ENCODE data around the gene XAGE3. TPM values are rescaled to one million over a fixed set of nuclear protein-coding genes. Genes with fewer than 3 reads are reported as not detected.
"Not testable (repeated sequence)": the region's sequence is repeated elsewhere in the genome, so short reads cannot be mapped to it uniquely, and the experiment has no call there.

Gene XAGE3, protein sequence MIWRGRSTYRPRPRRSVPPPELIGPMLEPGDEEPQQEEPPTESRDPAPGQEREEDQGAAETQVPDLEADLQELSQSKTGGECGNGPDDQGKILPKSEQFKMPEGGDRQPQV
- not detected for total RNA-seq

DNA sequence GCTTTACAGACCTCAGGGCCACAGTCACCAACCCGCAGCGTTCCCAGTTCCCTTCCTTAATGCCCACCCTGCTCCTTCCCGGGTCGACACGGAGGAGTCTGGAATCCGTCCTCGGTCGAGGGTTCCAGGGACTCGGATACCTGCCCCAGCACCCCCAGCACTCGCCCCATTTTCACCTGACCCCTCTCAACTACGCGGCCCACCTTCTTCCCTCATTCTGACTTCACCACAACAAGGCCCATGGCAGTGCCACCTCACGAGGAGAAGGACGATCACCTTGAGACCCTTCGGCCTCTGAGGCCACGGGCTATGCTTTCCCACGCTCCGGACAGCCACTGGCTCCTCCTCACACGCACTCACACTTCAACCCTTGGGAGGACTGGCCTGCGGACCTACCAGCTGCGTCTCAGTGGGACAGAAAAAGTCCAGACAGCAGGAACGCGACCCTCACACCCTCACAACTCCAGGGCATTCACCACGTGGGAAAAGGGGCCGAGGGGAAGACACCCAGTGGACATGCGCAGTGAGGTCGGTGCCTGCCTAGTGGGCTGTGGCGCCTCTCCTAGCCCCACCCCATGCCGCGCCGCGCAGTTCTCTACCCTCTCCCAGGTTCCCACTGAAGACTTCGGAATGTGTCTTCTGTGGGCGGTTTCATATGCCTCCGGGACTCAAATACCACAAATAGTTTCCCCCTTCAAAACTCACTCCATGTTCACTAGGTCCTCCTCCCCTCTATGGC, at the start of gene XAGE3:
TSS of gene XAGE3 (minus strand) at position 474 of the 739 bp plus-strand sequence. CDS start 950 bp downstream, outside the sequence.
- DNase-seq: no peak

DNA sequence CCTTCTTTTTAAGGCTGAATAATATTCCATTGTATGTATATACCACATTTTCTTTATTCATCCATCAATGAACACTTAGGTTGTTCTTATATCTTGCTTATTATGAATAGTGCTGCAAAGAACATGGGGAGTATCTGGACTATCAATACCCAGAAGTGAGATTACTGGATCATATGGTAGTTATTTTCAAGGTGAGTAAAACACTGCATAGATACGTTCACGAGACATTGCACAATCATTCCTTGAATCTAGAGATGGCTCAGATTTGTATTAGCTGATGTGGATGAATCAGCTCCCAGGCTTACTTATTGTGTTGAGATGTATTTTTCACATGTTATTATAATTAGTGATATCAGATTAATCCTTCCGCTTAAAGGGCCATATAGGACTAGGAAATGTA, 46.8 kb upstream of the XAGE3 start:
- not testable (repeated sequence) for DNase-seq

DNA sequence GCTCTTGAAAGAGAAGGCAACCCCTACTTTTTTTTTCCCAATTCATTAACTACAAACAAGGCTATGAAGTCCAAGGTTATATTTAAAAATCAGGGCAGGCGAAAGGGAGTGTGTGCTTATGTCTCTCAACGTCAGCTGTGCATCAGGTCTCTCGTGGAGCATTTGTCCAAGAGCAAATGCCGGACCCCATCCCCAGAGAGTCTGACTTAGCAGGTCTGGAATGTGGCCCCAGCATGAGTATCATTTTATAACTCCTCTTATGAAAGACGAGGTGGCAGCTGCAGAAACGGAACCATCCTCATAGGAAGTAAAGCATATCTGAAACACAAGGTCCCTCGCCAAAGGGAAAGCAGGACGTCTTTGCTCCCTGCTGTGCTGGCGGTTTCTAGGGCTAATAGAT, 45.8 kb upstream of the XAGE3 start:
- not testable (repeated sequence) for DNase-seq

DNA sequence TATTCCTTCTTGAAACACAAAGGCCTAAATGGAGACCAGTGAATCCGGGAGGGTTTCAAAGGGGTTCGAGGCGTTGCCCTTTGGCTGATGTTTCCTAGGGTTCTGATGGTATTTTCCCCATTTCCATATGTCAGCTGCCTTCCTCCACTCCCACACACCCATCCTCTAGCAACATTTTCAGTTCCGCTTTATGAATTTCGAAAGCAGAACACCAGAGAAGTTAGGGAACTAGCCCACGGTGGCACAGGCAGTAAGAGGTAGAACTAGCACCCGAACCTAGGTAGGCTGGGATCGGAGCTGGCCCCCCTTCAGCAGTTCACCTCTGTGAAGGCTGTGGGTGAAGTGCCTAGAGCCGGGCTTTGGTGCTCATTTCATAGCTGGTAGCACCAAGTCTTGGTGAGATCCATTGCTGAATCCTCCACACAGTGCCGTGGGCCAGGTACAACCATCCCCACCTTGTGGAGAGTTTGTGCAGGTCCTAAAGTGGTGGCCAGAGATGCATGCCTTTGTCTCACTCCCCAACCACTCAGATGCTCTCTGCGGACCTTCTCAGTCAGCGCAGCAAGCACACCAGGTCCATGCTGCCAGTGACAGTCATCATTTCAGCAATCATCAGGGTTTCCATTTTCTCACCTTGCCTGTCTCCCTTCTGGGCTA, 41.6 kb upstream of the XAGE3 start:
- DNase-seq: not testable (repeated sequence)

DNA sequence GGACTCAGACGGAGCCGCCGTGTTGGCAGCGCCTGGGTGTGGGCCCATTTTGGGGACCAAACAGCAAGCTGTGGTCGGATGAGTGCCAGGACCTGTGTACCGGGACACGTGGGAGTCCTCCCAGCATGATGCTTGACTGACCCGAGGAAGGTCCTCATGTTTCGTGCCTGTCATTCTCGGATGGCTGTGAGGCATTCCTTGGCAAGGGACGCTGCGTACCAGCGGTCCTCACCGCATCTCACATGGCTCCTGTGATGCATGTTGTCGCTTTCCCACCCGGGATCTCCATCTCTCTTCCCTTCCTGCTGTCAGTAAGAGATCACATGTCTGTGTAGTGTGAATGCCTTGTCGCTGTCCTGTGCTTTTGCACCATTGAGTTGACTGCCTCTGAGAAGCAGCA, 40.0 kb upstream of the XAGE3 start:
- DNase-seq: not testable (repeated sequence)

DNA sequence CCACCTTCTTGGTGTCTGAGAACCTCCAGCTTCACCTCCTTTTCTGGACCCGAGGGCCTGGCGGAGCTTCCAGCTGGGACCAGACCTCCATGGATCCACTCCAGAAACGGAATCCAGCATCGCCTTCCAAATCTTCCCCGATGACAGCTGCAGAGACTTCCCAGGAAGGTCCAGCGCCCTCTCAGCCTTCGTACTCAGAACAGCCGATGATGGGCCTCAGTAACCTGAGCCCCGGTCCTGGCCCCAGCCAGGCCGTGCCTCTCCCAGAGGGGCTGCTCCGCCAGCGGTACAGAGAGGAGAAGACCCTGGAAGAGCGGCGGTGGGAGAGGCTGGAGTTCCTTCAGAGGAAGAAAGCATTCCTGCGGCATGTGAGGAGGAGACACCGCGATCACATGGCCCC, 39.3 kb upstream of the XAGE3 start:
- DNase-seq: not testable (repeated sequence)

DNA sequence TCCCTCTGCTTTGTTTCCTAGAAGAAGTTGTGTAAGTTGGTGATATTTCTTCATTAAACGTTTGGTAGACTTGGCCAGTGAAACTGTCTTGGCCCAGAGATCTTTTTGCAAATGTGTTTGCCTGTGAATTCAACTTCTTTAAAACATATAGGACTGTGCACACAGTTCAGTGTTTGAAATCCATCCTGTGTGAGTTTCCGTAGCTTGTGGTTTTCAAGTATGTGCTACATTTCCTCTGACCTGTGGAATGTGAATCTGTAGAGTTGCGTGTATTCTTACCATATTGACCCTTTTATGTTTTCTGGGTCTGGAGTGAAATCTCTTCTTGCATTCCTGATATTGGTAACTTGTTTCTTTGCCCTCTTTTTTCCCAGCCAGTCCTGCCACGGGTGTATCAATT, 38.2 kb upstream of the XAGE3 start:
- not testable (repeated sequence) for DNase-seq

DNA sequence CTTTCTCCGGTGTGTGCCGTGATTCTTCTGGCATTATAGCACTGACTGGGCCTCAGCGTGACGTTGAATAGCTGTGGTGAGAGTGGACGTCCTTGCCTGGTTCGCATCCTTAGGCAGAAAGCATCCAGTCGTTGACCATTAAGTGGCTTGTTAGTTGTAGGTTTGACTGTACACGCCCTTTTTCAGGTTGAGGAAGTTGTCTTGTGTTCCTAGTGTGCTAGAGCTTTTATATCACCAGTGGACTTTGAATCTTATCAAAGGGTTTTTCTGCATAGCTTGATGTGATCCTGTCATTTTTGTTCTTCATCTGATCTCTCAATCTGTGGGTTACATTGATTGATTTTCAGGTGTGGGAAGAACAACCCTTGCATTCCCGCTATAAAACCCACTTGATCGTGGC, 37.6 kb upstream of the XAGE3 start:
- not testable (repeated sequence) for DNase-seq

DNA sequence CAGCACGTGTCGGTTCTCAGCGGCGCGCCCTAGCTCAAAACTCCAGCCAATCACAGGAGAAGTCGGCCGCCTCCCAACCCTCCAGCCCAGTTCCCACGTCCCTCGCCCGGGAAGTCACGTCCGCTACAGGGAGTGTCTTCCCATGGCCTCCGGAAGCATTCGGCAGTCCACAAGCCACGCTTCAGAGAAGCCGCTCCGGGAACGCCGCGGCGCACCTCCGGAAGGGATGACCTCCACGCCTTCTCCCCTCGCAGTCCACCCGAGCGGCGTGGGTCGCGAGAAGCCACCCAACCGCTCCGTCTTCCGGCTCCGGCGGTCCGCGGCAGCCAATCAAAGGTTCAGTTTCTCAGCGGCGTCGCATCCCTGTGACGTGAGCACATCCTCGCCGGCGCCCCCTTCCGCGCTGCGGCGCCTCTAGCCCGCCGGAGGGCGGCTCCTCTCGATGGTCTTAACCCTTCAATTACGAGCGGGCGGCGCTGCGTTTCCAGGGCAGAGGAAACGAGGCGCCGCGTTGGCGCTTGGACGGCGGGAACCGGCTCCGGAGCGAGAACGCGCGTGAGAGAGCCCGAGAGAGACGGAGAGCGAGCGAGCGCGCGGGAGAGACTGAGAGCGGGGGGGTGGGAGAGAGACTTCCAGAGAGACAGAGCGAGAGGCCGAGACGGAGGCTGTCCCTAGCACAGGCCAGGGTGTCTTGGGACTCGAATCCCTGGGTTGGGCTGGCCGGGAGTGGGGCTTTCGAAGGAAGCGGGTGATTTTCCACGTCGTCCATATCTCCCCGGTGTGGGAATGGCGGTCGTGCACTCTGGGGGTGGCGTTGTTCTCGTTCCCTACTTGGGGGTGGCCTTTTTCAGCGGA, 29.2 kb upstream of the XAGE3 start, which contains the start of gene FAM156B:
TSS of gene FAM156B (plus strand) at position 476 of the 855 bp plus-strand sequence. CDS start 9,896 bp downstream, outside the sequence.
- DNase-seq: not testable (repeated sequence)

DNA sequence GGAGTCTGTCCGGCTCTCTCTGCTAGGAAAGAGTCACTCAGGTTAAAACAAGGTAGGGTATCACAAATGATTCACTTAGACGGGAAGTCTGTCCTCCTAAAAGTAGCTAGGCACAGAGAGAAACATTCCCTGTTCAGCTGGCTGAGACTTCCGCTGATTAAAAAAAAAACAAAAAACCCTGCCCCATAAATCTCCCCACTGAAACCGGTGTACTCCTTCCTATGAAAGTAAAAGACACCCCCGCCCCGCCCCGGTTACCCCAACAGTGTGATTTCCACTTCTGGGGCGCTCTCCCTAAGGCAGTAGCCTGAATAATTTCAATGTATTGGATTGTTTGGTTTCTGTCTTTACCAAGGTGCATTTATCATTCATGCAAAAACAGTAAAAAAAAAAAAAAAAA, 28.6 kb upstream of the XAGE3 start:
- DNase-seq: not testable (repeated sequence)

DNA sequence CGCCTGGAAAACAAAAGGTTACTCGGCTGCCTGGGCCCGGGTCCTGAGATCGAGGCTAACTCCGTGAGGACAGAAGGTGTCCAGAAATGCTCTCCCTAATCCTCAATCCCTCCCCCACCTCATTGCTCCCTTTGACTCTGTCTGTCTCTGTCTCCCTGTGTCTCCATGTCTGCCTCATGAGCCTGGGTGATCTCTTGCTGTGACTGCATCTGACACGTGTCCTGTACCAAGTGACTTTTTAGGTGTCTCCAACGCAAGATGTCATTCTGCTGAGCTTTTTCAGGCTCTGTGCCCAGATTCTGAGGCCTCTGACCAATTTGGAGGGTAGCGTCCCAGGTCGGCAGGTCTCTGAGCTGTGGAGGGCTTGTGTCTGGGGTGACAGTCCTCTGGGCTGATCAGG, 20.2 kb upstream of the XAGE3 start:
- DNase-seq: not testable (repeated sequence)

DNA sequence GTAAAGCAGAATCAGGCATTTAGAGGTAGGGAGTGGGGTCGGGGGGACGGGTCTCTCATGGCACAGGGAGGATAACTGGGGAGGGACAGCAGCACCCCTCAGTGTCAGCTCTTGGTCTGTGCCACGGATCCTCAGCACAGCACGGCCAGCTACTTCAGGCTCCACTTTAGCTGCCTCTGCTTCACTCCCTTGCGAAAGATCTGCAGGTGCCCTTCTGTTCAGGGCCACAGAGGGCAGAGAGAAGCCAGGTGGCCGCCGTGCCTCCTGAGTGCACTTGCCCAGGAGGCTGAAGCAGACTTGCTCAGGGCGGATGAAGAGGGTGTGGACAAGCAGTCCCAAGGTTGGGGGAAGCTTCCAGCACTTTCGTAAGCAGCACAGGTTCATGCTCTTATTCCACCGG, 19.6 kb upstream of the XAGE3 start:
- not testable (repeated sequence) for DNase-seq

DNA sequence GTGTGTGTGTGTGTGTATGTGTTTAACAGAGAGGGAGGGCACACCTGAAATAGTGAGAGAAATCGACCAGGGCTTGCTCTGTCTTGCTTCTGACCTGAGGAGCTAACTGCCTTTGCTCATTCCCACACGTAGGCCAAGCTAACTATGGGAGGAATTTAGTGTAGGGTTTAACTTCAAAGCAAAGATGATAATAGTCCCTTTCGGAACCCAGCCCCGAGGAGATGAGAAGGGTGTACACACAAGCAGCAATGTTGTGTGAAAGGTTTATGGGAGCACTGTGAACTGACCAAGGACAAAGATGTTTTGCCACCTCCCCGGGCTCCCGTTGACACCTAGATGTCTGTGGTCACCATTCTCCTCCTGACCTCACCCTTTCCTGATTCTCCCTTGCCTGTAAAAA, 8.5 kb upstream of the XAGE3 start:
- not testable (repeated sequence) for DNase-seq

DNA sequence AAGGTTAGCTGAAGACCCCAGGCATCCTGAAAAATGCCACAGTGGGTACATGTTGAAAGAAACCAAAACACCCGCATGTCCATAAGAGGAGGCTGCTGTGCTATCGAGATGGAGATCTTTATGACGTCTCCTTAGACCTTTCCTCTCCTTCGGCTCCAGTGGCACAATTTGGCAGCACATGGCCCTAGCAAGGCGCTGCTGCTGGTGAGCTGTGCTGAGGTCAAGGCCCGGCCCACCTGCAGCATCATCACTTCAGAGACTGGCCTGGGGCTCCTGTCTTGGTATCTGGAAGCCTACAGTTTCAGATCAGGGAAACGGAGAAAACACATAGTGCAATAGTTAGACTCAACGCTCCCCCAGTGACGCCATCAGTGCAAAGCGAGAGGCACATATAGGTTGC, 7.6 kb upstream of the XAGE3 start:
- DNase-seq: not testable (repeated sequence)

DNA sequence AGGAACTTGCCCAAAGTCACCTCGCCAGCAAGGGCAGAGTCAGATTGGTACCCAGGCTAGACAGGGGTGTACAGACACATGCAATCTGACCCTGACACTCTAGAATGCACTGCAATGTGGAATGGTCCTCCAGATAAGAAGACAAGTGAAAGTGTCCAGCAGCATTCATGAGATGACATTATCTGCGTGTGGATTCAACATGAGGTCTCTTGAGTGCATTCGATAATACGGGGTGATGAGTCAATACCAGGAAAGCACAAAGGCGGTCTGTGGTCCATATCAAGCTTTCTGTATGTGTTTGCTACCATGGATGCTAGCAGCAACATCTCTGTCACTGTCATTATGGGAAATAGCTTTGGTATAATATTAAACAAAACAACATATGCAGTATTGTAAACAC, 6.8 kb upstream of the XAGE3 start:
- DNase-seq: no peak

DNA sequence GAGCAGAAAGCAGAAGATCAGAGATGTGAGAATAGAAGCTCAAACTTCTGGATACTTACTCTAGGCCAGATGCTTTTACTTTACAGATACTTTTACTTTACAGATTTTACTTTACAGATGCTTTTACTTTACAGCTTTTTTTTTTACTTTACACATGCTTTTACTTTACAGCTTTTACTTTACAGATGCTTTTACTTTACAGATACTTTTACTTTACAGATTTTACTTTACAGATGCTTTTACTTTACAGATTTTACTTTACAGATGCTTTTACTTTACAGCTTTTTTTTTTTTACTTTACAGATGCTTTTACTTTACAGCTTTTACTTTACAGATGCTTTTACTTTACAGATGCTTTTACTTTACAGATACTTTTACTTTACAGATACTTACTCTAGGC, 5.9 kb upstream of the XAGE3 start:
- not testable (repeated sequence) for DNase-seq

DNA sequence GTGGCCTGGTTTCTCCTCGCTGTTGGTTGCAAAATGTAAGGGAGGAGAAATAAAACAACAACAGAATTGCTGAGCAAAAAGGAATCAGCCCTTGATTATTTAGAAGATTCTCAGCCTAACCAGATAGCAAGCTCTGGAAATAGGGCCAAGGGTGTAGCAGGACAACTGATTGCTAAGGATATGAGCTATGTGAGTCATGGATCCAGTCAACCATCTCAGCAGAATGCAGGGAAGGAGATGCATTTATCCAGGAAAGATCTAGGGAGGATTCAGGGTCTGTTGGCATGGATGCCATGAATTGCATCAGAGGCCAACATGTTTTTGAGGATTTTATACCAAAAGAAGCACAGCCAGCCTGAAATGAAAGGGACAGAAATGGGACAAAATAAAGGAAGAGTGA, 2.2 kb upstream of the XAGE3 start:
- DNase-seq: no peak

DNA sequence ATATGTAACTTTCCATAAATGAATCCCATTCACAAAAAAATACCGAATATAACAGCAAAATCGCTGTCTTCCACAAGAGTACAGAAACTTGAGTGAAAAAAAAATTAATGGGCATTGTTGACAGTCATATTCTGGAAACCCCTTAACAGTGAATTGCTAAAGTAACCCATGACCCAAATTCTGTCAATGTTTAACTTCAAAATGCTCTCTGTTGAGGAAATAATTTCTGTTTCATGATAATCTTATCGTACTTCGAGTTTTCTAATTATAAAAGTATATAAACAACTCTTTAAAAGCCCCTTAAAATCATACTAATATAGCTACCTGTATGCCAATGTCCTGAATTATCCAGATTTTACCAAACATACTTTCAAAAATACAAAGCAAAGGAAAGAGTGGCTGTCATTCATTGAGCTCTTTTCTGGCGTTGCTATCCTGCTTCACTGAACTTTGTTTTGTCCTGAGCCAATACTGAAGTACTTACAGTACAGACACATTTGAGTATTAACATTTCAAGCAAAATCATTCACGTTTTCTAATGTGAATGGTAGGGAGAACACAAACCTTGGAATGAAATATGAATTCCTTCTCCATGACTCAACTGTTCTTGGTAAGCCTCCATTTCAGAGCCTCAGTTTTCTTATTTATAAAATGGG, 2.4 kb downstream of the XAGE3 start:
- no peak for DNase-seq

DNA sequence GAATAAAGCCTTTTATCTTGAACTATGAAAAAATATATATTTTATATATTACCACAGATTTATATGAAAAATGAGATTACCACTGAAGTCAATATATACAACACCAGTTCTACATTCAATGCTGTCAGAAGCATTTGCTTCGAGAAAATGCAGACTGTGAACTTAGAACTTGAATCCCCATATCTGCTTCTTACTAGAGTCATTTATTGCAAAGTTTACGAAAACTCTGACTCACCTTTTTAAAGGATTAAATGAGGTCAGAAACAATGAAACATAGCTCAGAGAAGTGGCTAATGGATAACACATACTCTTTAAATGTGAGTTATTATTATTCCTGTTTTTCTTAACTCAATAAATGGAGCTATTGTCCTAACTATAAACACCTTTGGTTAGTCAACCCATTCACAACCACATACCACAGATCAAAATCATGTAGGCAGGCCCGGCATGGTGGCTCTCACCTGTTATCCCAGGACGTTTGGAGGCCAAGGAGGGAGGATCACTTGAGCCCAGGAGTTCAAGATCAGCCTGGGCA, 10.8 kb downstream of the XAGE3 start:
- not testable (repeated sequence) for DNase-seq

DNA sequence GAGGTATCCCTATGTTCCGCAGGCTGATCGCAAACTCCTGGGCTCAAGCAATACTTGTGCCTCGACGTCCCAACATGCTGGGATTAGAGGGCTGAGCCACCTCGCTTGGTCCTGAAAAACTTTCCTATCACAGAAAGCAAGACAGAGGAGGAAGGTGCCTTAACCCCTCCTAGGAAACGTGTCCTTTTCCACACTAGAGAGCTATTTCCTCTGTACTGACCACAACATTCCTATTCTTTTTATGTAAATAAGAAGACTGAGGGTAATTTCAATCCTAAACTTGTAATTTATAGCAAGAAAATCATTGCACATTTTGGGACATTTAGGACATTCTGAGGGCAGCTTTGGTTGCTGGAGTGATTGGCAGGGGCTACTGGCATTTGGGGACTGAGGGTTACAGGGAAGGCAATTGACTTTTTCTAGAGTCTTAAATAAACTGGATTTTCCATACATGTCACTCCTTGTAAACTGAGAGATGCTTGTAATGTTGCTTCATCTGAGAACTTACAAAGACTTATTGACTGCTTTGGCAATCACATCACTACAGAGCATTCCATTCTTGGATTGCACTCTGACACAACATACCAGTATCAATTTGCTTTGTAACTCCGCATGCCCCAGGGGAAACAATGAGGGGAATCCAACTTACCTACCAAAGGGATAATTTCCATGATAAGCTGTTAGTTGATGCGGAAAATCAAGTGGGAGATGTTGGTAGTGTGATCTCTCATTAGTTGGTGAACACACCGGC, 15.6 kb downstream of the XAGE3 start:
- no peak for DNase-seq

DNA sequence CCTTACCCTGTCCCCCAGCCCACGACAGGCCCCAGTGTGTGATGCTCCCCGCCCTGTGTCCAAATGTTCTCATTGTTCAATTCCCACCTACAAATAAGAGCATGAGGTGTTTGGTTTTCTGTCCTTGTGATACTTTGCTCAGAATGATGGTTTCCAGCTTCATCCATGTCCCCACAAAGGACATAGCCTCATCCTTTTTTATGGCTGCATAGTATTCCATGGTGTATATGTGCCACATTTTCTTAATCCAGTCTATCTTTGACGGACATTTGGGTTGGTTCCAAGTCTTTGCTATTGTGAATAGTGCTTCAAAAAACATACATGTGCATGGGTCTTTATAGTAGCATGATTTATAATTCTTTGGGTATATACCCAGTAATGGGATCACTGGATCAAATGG, 24.3 kb downstream of the XAGE3 start:
- DNase-seq: not testable (repeated sequence)
